DMS79 treated with DMSO at 0.1 percent for 48 hours (cell line): ENCODE data around the gene CNNM1.
A peak's percentile ranks its signal among the peaks of the same experiment; 100 is the strongest.

ENCODE experiments used
- DNase-seq: peaks from one replicate; lab custom pipeline; 2025; lab: John Stamatoyannopoulos, UW

The CNNM1 gene

GRCh38 chr10:99337311-99337811, 8.2 kb downstream of the CNNM1 start:
- no peak for DNase-seq

- DNase-seq, result no peak
These were observed 8.7 kb downstream of the CNNM1 start for GRCh38 chr10:99337901-99338300.

GRCh38 chr10:99339077-99339476, 9.9 kb downstream of the CNNM1 start:
- DNase-seq, result no peak

GRCh38 chr10:99339563-99340047, 10.4 kb downstream of the CNNM1 start:
- DNase-seq, result no peak

- DNase-seq, result no peak
These were observed 11.5 kb downstream of the CNNM1 start for GRCh38 chr10:99340650-99341049.

DNA sequence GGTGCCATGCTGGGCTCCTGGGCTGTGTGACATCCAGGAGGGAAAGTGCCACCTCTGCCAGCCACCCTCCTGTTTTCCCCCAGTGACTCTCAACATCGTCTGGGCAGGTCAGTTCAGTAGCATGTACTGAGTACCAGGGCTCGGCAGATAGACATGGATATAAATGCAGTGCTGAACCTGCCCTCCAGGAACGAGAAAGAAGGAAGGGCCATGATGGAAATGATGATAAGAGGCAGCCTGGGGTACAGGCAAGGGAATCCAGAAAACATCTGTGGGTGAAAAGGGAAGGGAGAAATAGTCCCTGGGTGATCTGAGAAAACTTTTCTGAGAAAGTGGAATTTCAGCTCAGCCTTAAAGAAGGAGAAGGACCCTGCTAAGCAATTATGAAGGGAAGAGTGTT, 12.1 kb downstream of the CNNM1 start:
- DNase-seq, result no peak

- no peak for DNase-seq
These were observed 12.8 kb downstream of the CNNM1 start for GRCh38 chr10:99341860-99342490.

DNA sequence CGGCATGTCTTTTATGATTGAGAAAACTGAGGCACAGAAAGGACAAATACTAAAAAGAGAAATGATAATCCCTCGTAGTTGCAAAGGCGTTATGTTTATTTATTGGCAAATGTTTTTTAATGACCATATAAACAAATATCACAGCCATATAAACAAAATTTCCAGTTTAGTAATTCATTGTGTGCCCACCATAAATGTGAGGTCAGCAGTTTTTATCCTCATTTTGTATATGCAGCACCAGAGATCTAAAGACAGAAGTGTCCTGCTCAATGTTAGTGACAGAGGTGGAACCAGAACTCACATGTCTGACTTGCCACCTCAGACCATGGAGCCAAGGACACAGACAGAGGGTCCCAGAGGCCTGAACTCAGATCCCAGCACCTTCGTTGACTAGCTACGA, 14.1 kb downstream of the CNNM1 start:
- no peak for DNase-seq

DNA sequence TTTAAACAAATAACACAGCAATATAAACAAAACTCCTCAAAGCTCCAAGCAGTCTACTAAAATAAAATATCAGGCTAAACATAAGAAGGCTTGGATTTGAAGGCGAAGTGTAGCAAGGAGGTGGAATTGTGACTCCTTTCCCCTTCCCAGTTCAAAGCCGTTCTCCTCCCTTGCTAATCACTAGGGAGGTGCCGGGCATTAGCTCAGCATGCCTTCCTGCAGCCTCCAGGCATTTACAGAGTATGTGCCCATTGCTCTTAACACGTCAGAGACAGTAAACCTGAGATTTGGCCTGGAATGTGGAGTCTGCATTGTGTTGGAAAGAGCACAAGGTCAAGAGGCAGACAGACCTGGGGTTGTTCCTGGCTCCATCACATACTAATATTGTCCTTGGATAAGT, 15.6 kb downstream of the CNNM1 start:
- no peak for DNase-seq

DNA sequence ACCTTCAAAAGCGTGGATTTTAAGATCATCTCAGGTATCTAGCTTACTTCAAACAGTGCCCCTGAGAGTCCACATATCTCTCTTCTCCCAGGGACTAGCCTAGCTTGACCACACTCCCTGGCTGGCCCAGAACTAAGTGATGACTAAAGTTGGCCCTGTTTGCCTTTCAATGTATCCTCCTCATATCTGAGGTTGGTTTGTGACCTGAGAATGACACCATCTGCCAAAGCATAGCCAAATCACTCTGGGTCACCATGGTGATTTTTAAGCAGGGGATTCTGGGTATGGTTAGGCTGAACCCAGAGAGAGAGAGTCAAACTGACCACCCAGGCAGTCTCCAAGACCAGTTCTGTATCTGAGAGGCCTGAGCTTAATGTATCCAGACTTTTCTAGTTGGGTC, 16.2 kb downstream of the CNNM1 start:
- no peak for DNase-seq

DNA sequence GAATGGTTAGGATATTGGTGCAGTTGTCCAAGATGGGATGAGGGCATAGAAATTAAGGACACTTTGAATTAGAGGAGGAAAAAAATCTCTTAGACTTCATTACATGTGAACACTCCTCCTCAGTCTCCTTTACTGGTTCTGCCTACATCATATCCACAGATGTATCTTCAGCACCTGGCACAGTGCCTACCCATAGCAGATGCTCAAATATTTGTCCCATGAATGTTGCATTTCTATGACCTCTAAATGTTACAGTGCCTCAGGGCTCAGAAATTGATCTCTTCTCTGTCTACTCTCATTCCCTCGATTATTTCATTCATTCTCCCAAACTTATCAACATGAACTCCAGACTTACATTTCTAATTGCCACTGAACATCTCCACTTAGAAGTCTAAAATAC, 17.1 kb downstream of the CNNM1 start:
- DNase-seq, result no peak

- DNase-seq, result no peak
These were observed 18.5 kb downstream of the CNNM1 start for GRCh38 chr10:99347672-99348071.

GRCh38 chr10:99353182-99353581, 24.0 kb downstream of the CNNM1 start:
- DNase-seq, result no peak

DNA sequence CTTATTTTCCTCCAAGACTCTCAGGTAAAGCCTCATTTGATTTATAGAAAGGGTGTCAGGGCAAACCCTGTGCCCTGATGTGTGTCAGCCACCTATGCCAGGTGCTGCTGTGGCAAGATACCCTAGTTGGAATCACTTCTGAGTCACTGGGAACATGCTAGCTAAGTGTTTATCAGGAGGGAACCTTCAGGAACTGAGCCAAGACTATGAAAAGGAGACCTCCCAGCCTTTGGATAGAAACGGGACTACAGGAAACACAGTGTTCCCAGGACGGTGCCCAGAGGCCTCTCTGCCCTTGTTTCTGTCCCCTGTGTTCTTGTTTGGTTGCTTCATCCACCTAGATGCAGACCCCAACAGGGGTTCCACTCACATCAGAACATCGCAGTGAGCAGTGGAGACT, 28.5 kb downstream of the CNNM1 start:
- DNase-seq, result peak; percentile 28

- no peak for DNase-seq
These were observed 28.9 kb downstream of the CNNM1 start for GRCh38 chr10:99358101-99358500.

GRCh38 chr10:99360934-99361333, 31.8 kb downstream of the CNNM1 start:
- no peak for DNase-seq

- peak; percentile 8 for DNase-seq
These were observed 35.0 kb downstream of the CNNM1 start for GRCh38 chr10:99364125-99364524.

GRCh38 chr10:99365311-99365710, 36.2 kb downstream of the CNNM1 start:
- DNase-seq, result no peak

GRCh38 chr10:99365736-99366135, 36.6 kb downstream of the CNNM1 start:
- DNase-seq, result no peak

DNA sequence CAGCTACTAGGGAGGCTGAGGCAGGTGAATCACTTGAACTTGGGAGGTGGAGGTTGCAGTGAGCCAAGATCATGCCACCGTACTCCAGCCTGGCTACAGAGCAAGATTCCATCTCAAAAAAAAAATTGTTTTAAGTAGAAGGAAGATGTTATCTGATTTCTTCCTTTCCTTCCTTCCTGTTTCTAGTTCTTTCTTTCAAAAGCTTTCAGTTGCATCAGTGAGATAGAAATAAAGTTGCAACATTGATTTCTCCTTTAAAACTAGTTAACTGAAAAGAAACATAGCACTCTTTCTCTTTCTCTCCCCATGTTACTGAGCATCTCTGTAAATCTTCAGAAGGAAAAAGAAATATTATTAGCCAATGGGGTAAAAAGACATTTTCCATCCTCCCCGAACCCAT, 37.5 kb downstream of the CNNM1 start:
- DNase-seq, result no peak

DNA sequence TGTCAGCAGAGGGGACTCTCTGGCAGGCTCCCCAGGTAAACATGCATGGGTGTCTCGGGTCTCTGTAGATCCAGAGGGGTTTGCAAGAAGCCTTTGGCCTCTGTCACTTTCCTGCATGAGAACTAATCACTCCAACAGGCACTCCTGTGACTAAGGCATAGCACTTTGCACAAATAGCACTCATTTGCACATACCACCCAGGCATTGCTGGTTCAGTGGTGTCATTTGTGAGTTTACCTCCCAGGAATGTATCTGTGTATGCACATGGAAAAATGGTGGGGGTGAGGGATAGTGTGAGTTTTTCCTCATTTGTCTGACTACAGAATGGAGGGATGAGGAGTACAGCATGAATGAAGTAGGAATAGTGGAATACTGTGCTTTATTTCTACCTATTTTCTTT, 39.5 kb downstream of the CNNM1 start:
- DNase-seq, result no peak

DNA sequence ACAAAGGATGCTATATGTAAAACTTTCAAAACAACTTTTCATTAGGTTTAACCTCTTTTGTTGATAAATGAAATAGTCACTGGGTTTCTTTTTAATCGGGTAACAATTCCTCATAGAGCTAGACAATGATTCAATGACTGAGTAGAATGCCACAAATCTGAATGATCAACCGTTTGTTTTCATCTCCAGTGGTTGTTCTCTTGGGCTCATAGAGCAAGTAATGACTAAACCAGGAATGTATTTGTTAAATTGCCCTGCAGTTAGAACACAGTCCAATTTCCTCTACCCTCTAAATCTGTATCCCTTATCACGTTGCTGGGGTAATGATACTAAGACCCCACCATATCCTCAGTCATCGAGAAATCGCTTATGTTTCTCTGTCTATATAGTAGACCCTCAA, 40.0 kb downstream of the CNNM1 start:
- no peak for DNase-seq

DNA sequence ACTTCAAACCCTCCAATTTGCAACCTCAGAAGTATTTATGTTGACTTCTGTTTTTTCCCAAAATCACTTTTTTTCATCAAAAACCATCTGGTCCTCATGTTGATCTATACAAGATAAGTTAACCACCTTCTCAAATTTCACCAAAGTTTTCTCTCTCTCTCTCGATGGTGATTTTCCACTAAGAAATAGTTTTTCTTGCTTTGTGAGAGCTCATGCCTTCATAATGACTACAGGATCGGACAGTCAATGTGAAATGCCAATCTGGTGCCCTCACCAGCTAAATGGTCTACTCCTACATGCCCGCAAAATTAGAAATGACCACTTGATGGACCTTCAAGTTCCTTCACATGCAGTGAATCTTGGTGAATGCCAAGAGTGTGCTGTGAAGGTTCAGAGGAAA, 40.4 kb downstream of the CNNM1 start:
- no peak for DNase-seq

DNA sequence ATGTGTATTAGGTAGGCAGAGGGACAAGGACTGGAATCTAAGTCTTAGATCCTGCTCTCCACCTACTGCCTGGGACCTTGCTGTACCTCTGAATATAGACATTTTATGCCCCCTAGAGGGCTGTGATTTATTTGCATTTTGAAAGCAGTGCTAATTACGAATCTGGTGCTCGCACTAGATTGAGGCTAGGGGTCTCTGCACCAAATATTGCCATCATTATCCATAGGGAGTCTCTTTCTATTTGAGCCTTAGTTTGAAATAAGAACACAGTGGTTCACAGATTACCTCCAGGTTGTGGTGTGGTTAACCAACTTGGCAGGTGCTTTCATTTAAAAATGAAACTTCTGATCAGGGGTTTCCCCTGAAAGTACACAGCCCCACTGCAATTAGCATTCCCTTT, 41.8 kb downstream of the CNNM1 start:
- DNase-seq, result no peak
